GM12878 (cell line): ENCODE data around the gene EHBP1L1. TPM values are rescaled to one million over a fixed set of nuclear protein-coding genes. Genes with fewer than 3 reads are reported as not detected.

Experiments
- ATAC-seq: fragments of 200-7000 bp; cut with Tn5 transposase; 3 replicates; pipeline ENCODE4 v1.9.1; 2020; ENCODE audit warnings: mild to moderate bottlenecking, moderate library complexity
- BruUV-seq: library from RNA; stranded (reverse); fragments of 400-500 nt; replicated peaks from 2 replicates; lab custom pipeline; 2021; lab: Mats Ljungman, UMichigan
- CTCF ChIA-PET: fragments of 300-600 bp; sonication (Branson Sonifier 250); formaldehyde crosslinking; extraction: SDS; loops from one replicate; lab custom pipeline; 2021; ENCODE audit warnings: inconsistent platforms; lab: Yijun Ruan, JAX
- POLR2A ChIA-PET: fragments of 350-600 bp; formaldehyde crosslinking; extraction: SDS; loops from one replicate; lab custom pipeline; 2021; ENCODE audit warnings: inconsistent platforms; lab: Charles Lee
- RAD21 ChIA-PET: fragments of 300-600 bp; sonication (Branson Sonifier 250); formaldehyde crosslinking; loops from one replicate; lab custom pipeline; 2023; ENCODE audit warnings: antibody characterized with exemption; ENCODE audit not compliant: unreplicated experiment; lab: Charles Lee
- SMC1A ChIA-PET: fragments of 300-600 bp; sonication (Branson Sonifier 250); formaldehyde crosslinking; loops from one replicate; lab custom pipeline; 2023; ENCODE audit not compliant: unreplicated experiment, uncharacterized antibody; lab: Charles Lee
- DNase-seq: peaks from one replicate; pipeline ENCODE4 v3.0.0-alpha.2; 2011; ENCODE audit warnings: low read depth, low spot score
- FAIRE-seq: peaks from 3 replicates; lab custom pipeline; 2011; peaks lifted over from hg19 to GRCh38; lab: Jason Lieb, UNC
- H2AFZ ChIP-seq: 2 replicates; pipeline ENCODE4 v1.6.0; 2011; ENCODE audit warnings: low read depth, low read length, control low read depth; ENCODE audit not compliant: control insufficient read depth
- H3K27ac ChIP-seq: 2 replicates; pipeline ENCODE4 v1.5.1; 2011; ENCODE audit warnings: control low read depth; ENCODE audit not compliant: control insufficient read depth, insufficient read depth
- H3K27me3 ChIP-seq, 2 experiments: replicated peaks in 1 of 2; 2 replicates each; pipeline versions ENCODE4 v1.6.0 to v1.6.1; 2011; ENCODE audit warnings: low read length in 1 of 2; ENCODE audit not compliant: control insufficient read depth in 2 of 2, insufficient read depth in 2 of 2
- H3K36me3 ChIP-seq, 2 experiments: 2 replicates each; pipeline ENCODE4 v1.5.1; 2011; ENCODE audit warnings: low read length in 1 of 2; ENCODE audit not compliant: control insufficient read depth in 2 of 2, insufficient read depth in 2 of 2
- H3K4me1 ChIP-seq: 2 replicates; pipeline ENCODE4 v1.6.1; 2011; ENCODE audit warnings: mild to moderate bottlenecking, low read length, moderate library complexity, mixed read lengths; ENCODE audit not compliant: control insufficient read depth, insufficient read depth
- H3K4me2 ChIP-seq: 2 replicates; pipeline ENCODE4 v1.6.0; 2011; ENCODE audit warnings: control low read depth; ENCODE audit not compliant: control insufficient read depth, insufficient read depth
- H3K4me3 ChIP-seq: fragments of 200-600 bp; sonication (generic); 2 replicates; pipeline ENCODE4 v1.5.1; 2016
- H3K79me2 ChIP-seq: 2 replicates; pipeline ENCODE4 v1.6.0; 2011; ENCODE audit warnings: low read length; ENCODE audit not compliant: control insufficient read depth, insufficient read depth
- H3K9ac ChIP-seq: 2 replicates; pipeline ENCODE4 v1.8.0; 2011; ENCODE audit warnings: low read length, control low read depth, mixed read lengths; ENCODE audit not compliant: control insufficient read depth, insufficient read depth
- H3K9me3 ChIP-seq: replicated peaks from 3 replicates; pipeline ENCODE4 v1.5.1; 2011; ENCODE audit warnings: mild to moderate bottlenecking, low read length; ENCODE audit not compliant: control insufficient read depth, insufficient read depth
- H4K20me1 ChIP-seq: 2 replicates; pipeline ENCODE4 v1.6.0; 2011; ENCODE audit not compliant: control insufficient read depth, insufficient read depth
- CREM ChIP-seq: IDR thresholded peaks from 2 replicates; pipeline ENCODE4 v1.6.1; 2014; ENCODE audit warnings: antibody characterized with exemption, low read depth
- HDAC6 ChIP-seq: fragments of 200-600 bp; sonication (generic); IDR thresholded peaks from one replicate; pipeline ENCODE4 v1.8.0; 2017; ENCODE audit warnings: antibody characterized with exemption; ENCODE audit not compliant: unreplicated experiment
- RUNX3 ChIP-seq: IDR thresholded peaks from 2 replicates; pipeline ENCODE4 v1.6.1; 2012; ENCODE audit warnings: low read length, inconsistent platforms
- SREBF2 ChIP-seq: IDR thresholded peaks from 2 replicates; pipeline ENCODE4 v1.6.1; 2012; ENCODE audit warnings: mild to moderate bottlenecking, low read length
- TAF1 ChIP-seq: IDR thresholded peaks from 2 replicates; pipeline ENCODE4 v1.6.1; 2011; ENCODE audit warnings: mild to moderate bottlenecking, low read depth, low read length, borderline replicate concordance
- WGBS: methylation state at CpG from one replicate; pipeline ENCODE4 v1.1.6; 2016; ENCODE audit warnings: low lambda C conversion rate; ENCODE audit not compliant: insufficient replicate concordance, insufficient coverage; ENCODE audit errors: missing lambda C conversion rate; 5-methylcytosine and 5-hydroxymethylcytosine counted together
- in situ Hi-C: fragments of 300-500 bp; cut with MboI; formaldehyde crosslinking; loops from 9 replicates; pipeline ENCODE4 v1.14.3; 2018; ENCODE audit warnings: mixed read lengths
- intact Hi-C: fragments of 100-400 bp; cut with micrococcal nuclease; formaldehyde crosslinking; loops from one replicate; pipeline ENCODE4 v1.14.2; 2022; ENCODE audit not compliant: unreplicated experiment
- polyA plus RNA-seq, 11 experiments: library from polyadenylated mRNA; depleted of rRNA in 4 of 11; unstranded in 6 of 11; stranded (reverse) in 5 of 11; fragments of >200 nt; fragmentation: Nextera tagmentation in 4 of 11; fragmentation: Illumina TruSeq in 1 of 11; extraction: Ambion mirVana in 4 of 11; extraction: Trizol in 1 of 11; gene quantifications; 1 replicate in 1 of 11; 2 replicates in 10 of 11; pipeline versions ENCODE4 v1.2.1 to v1.2.3, GENCODE V29; 2011 to 2016; ENCODE audit warnings: inconsistent platforms in 2 of 11, missing spikeins in 2 of 11, low read depth in 1 of 11
- total RNA-seq, 4 experiments: library from RNA; depleted of rRNA in 3 of 4; stranded (reverse); fragments of >200 nt in 3 of 4; fragmentation: Illumina TruSeq in 1 of 4; extraction: Trizol in 1 of 4; gene quantifications; 2 replicates each; pipeline versions ENCODE4 v1.2.1 to v1.2.3, GENCODE V29; 2013 to 2021
- TF ChIP-seq, protein P1 (sequence below): IDR thresholded peaks from 2 replicates; pipeline ENCODE4 v1.6.1; 2011; ENCODE audit warnings: mild to moderate bottlenecking, low read depth, low read length, moderate library complexity; ENCODE audit not compliant: insufficient replicate concordance
- TF ChIP-seq, protein P2 (sequence below): IDR thresholded peaks from 2 replicates; pipeline ENCODE4 v1.6.1; 2011; ENCODE audit warnings: low read depth, mild to moderate bottlenecking, low read length, moderate library complexity, borderline replicate concordance; ENCODE audit errors: extremely low read depth

EHBP1L1 gene
- total and polyA plus RNA-seq, 10 of the 15 experiments (the other 5 are each of a cell fraction or from before 2014, with no cell fraction given) = 0.06 to 99.4 (median 32.7) TPM

DNA sequence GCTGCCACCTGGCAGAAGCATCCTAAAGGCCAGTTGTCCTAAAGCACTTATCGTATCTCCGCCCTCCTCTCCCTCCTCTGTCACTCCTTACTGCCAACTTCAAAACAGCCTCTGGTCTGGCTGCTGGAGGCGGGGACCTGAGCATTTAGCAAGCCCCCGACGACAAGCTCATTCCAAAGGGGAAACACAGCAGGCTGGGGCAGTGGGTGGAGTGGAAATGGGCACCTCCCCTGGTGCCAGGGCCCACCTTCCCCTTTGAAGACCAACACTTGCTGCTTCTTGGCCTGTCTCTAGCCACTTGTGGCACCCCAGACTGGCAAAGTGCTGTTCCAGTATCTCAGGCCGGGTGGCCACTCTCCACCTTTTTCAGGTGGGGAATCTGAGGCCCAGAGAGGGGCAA, 34.6 kb downstream of the EHBP1L1 start:
- no peaks in the 10 kb centered on the region; the same call in 1 of the 2 replicates for H4K20me1 ChIP-seq
- ATAC-seq (no peak), DNase-seq (no peak), FAIRE-seq (no peak)
- no peak overlapping the region for H2AFZ ChIP-seq
- H3K27ac ChIP-seq = no peak overlapping the region; the same call in 1 of the 2 replicates
- ChIA-PET RAD21 (interaction anchor here (0.8 to 1.7 kb wide), 4 partner anchors 21 to 70 kb away, joined by 3 to 7 read pairs (median 5); partner anchors contain the start of gene FAM89B), SMC1A (interaction anchor here (0.8 to 1.5 kb wide), 4 partner anchors 7 to 43 kb away, joined by 3 to 5 read pairs (median 4); no protein-coding TSS in a partner anchor), CTCF (interaction anchor here (0.9 to 2.1 kb wide), 7 partner anchors 17 to 250 kb away, joined by 3 to 10 read pairs (median 4); partner anchors contain the start of gene MUS81), POLR2A (interaction anchor here (0.6 to 2.5 kb wide), 6 partner anchors 17 to 43 kb away, joined by 3 to 12 read pairs (median 3); partner anchors contain the start of gene SIPA1)
- intact Hi-C loops = loop anchor here (5.0 kb wide), 1 partner anchor 733 kb away; the partner anchor contains the start of gene EHD1
- 81% methylated on average over 6 of the region's 6 CpGs for WGBS
- H3K4me3 ChIP-seq = peak overlapping the region; percentile 99; the same call in 1 of the 2 replicates
- H3K9ac ChIP-seq = peak overlapping the region; percentile 58
- peaks cover 12 to 24% of the 10 kb centered on the region in 2 experiments; a peak in 3 of 4 replicates for H3K36me3 ChIP-seq
- TF ChIP-seq HDAC6 (no peak), SREBF2 (no peak), CREM (no peak), RUNX3 (no peak), TAF1 (no peak)
- TF ChIP-seq, protein P1, sequence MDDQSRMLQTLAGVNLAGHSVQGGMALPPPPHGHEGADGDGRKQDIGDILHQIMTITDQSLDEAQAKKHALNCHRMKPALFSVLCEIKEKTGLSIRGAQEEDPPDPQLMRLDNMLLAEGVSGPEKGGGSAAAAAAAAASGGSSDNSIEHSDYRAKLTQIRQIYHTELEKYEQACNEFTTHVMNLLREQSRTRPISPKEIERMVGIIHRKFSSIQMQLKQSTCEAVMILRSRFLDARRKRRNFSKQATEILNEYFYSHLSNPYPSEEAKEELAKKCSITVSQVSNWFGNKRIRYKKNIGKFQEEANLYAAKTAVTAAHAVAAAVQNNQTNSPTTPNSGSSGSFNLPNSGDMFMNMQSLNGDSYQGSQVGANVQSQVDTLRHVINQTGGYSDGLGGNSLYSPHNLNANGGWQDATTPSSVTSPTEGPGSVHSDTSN = no peak
- TF ChIP-seq, protein P2, sequence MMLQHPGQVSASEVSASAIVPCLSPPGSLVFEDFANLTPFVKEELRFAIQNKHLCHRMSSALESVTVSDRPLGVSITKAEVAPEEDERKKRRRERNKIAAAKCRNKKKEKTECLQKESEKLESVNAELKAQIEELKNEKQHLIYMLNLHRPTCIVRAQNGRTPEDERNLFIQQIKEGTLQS = no peak
- no TSS peak for BruUV-seq
- no peaks in the 10 kb centered on the region for H3K27me3 ChIP-seq
- H3K4me1 ChIP-seq = peaks cover 17% of the 10 kb centered on the region
- H3K4me2 ChIP-seq = peak overlapping the region; percentile 93
- peaks cover 47% of the 10 kb centered on the region for H3K79me2 ChIP-seq
- no peaks in the 10 kb centered on the region for H3K9me3 ChIP-seq
- in situ Hi-C loops = no loop called here
